Measurements from ENCODE around the gene DOCK4. TPM values are rescaled to one million over a fixed set of nuclear protein-coding genes. Genes with fewer than 3 reads are reported as not detected.

DOCK4 gene
- total and polyA plus RNA-seq, 4 donors = 7.2 to 48.9 (median 12.8) TPM

- Histone ChIP-seq H3K27ac (ENCODE audit: low read depth in 1 of 2, low read length in 2 of 2) (peak overlapping the region; percentile 95 to 96), H3K4me3 (ENCODE audit: low read depth in 1 of 3, low read length in 3 of 3) (peak overlapping the region in 1 of 3 donors; percentile 28), H3K36me3 (ENCODE audit: control insufficient read depth in 4 of 4, insufficient read depth in 3 of 4, low read depth in 1 of 4, low read length in 3 of 4) (no peaks in the 10 kb centered on the region), H3K9ac (ENCODE audit: low read depth in 1 of 2, low read length in 2 of 2) (peak overlapping the region in 1 of 2 donors; percentile 9), H3K9me3 (ENCODE audit: control insufficient read depth in 4 of 4, low read length in 3 of 4) (no peaks in the 10 kb centered on the region), H3K4me1 (ENCODE audit: control insufficient read depth in 4 of 4, insufficient read depth in 4 of 4, low read length in 3 of 4) (peaks cover 2 to 28% (median 13%) of the 10 kb centered on the region in 4 donors), H3K27me3 (ENCODE audit: control insufficient read depth in 4 of 4, insufficient read depth in 4 of 4, low read length in 3 of 4) (no peaks in the 10 kb centered on the region)
- no peak for DNase-seq (ENCODE audit: low spot score)
- no peak for TF ChIP-seq YY1 (IDR thresholded peaks at IDR 0.05)
- no peak for TF ChIP-seq TAF1 (conservative IDR thresholded peaks at IDR 0.05)
- no peak for TF ChIP-seq CTCF (IDR thresholded peaks at IDR 0.05; ENCODE audit: low read depth, low read length, missing input control)
- no peak for TF ChIP-seq GABPA (IDR thresholded peaks at IDR 0.05 in 1 of 2, conservative IDR thresholded peaks at IDR 0.05 in 1 of 2)
- TF ChIP-seq FOXA1 (IDR thresholded peaks at IDR 0.05) = no peak
- TF ChIP-seq JUND (IDR thresholded peaks at IDR 0.05) = no peak
- no peak for TF ChIP-seq ZBTB33 (IDR thresholded peaks at IDR 0.05)
- TF ChIP-seq HNF4A (conservative IDR thresholded peaks at IDR 0.05) = no peak
- TF ChIP-seq ATF3 (IDR thresholded peaks at IDR 0.05) = no peak
- 86% methylated on average over 4 of the region's 4 CpGs for WGBS
Observed at GRCh38 chr7:112232212-112232978, 26.2 kb upstream of the DOCK4 start.

GRCh38 chr7:112228632-112229031 lies 22.4 kb upstream of the DOCK4 start:
- H3K27me3 ChIP-seq (ENCODE audit: control insufficient read depth in 4 of 4, insufficient read depth in 4 of 4, low read length in 3 of 4) = no peaks in the 10 kb centered on the region
- H3K4me1 ChIP-seq (ENCODE audit: control insufficient read depth in 4 of 4, insufficient read depth in 4 of 4, low read length in 3 of 4) = peaks cover 1 to 44% (median 15%) of the 10 kb centered on the region in 4 donors
- DNase-seq (ENCODE audit: low spot score) = no peak
- H3K36me3 ChIP-seq (ENCODE audit: control insufficient read depth in 4 of 4, insufficient read depth in 3 of 4, low read depth in 1 of 4, low read length in 3 of 4) = no peaks in the 10 kb centered on the region
- H3K4me3 ChIP-seq (ENCODE audit: low read depth in 1 of 3, low read length in 3 of 3) = no peak overlapping the region
- 42% methylated on average over 2 of the region's 2 CpGs for WGBS
- H3K9me3 ChIP-seq (ENCODE audit: control insufficient read depth in 4 of 4, low read length in 3 of 4) = no peaks in the 10 kb centered on the region
- no peak overlapping the region for H3K27ac ChIP-seq (ENCODE audit: low read depth in 1 of 2, low read length in 2 of 2)
- no peak overlapping the region for H3K9ac ChIP-seq (ENCODE audit: low read depth in 1 of 2, low read length in 2 of 2)
- peak; percentile 89 to 96 for TF ChIP-seq RXRA (IDR thresholded peaks at IDR 0.05)
- no peak for TF ChIP-seq TAF1 (conservative IDR thresholded peaks at IDR 0.05)
- TF ChIP-seq ATF3 (IDR thresholded peaks at IDR 0.05) = no peak
- peak in 1 of 2 donors; percentile 69 for TF ChIP-seq JUND (IDR thresholded peaks at IDR 0.05)
- peak; percentile 44 for TF ChIP-seq YY1 (IDR thresholded peaks at IDR 0.05)
- no peak for TF ChIP-seq HNF4G (IDR thresholded peaks at IDR 0.05)
- peak in 1 of 2 donors; percentile 32 for TF ChIP-seq RAD21 (IDR thresholded peaks at IDR 0.05)
- TF ChIP-seq EGR1 (IDR thresholded peaks at IDR 0.05; ENCODE audit: low read depth in 2 of 2) = no peak
- TF ChIP-seq FOXA2 (IDR thresholded peaks at IDR 0.05) = peak; percentile 80
- no peak for TF ChIP-seq NR2F2 (IDR thresholded peaks at IDR 0.05)
- TF ChIP-seq HNF4A (conservative IDR thresholded peaks at IDR 0.05) = peak; percentile 88 to 97
- TF ChIP-seq FOXA1 (IDR thresholded peaks at IDR 0.05) = peak; percentile 60
- TF ChIP-seq SP1 (IDR thresholded peaks at IDR 0.05) = peak; percentile 28
- peak; percentile 60 for TF ChIP-seq MAX (IDR thresholded peaks at IDR 0.05)
- peak; percentile 16 for TF ChIP-seq REST (IDR thresholded peaks at IDR 0.05)
- TF ChIP-seq CTCF (IDR thresholded peaks at IDR 0.05; ENCODE audit: low read depth, low read length, missing input control) = no peak

All from liver (tissue), 9 donors.